Transverse colon (tissue), 4 donors: Measurements from ENCODE around the gene IMPDH1. TPM values are rescaled to one million over a fixed set of nuclear protein-coding genes. Genes with fewer than 3 reads are reported as not detected.

Source experiments
- DNase-seq: peaks from one replicate; pipeline ENCODE4 v3.0.0-alpha.2; 2019
- H3K27ac ChIP-seq, 4 donors: fragments of 200-600 bp; sonication (generic); 2 replicates each; pipeline ENCODE4 v1.5.1; 2016 to 2018; ENCODE audit warnings: inconsistent platforms in 4 of 4
- H3K27me3 ChIP-seq: fragments of 200-600 bp; sonication (generic); 2 replicates; pipeline ENCODE4 v1.5.1; 2017; ENCODE audit warnings: inconsistent platforms
- H3K36me3 ChIP-seq, 4 donors: fragments of 200-600 bp; sonication (generic); 2 replicates each; pipeline ENCODE4 v1.5.1; 2017 to 2019; ENCODE audit warnings: inconsistent platforms in 4 of 4
- H3K4me1 ChIP-seq, 4 donors: fragments of 200-600 bp; sonication (generic); 2 replicates each; pipeline ENCODE4 v1.5.1; 2017 to 2020; ENCODE audit warnings: inconsistent platforms in 4 of 4
- H3K4me3 ChIP-seq, 4 donors: fragments of 200-600 bp; sonication (generic); 1 replicate in 1 of 4; 2 replicates in 3 of 4; pipeline versions ENCODE4 v1.5.1 to v1.6.1; 2017 to 2019; ENCODE audit warnings: inconsistent platforms in 4 of 4
- H3K9me3 ChIP-seq, 2 donors: fragments of 200-600 bp; sonication (generic); 2 replicates each; pipeline ENCODE4 v1.5.1; 2017 to 2019; ENCODE audit warnings: inconsistent platforms in 2 of 2
- CTCF ChIP-seq, 5 experiments: fragments of 200-600 bp in 3 of 5; fragments of 450-650 bp in 2 of 5; sonication (generic) in 3 of 5; IDR thresholded peaks; 1 replicate in 2 of 5; 2 replicates in 3 of 5; pipeline ENCODE4 v1.5.1; 2016 to 2017; ENCODE audit warnings: antibody characterized with exemption in 5 of 5, inconsistent platforms in 3 of 5, mild to moderate bottlenecking in 2 of 5, moderate library complexity in 1 of 5
- EP300 ChIP-seq: sonication (generic); formaldehyde crosslinking; IDR thresholded peaks from one replicate; pipeline ENCODE4 v1.6.1; 2017; ENCODE audit warnings: antibody characterized with exemption, low read depth
- POLR2A ChIP-seq: fragments of 450-650 bp; IDR thresholded peaks from one replicate; pipeline ENCODE4 v1.6.1; 2016; ENCODE audit warnings: antibody characterized with exemption, mild to moderate bottlenecking, moderate library complexity
- POLR2AphosphoS5 ChIP-seq, 3 donors: sonication (generic); formaldehyde crosslinking; IDR thresholded peaks; one replicate each; pipeline ENCODE4 v1.6.1; 2016; ENCODE audit warnings: antibody characterized with exemption in 3 of 3
- WGBS, 2 donors: methylation state at CpG; one replicate each; pipeline ENCODE4 v1.1.5; 2018; ENCODE audit warnings: low coverage in 1 of 2; 5-methylcytosine and 5-hydroxymethylcytosine counted together
- in situ Hi-C, 4 donors: fragments of 200-750 bp; cut with MboI; loops; one replicate each; pipeline versions ENCODE4 v1.15.0 to v1.15.1; 2017; ENCODE audit warnings: low sequenced_read_pairs in 3 of 4, low pct_ligation_motif_present in 1 of 4, low pct_unique_long_range_greater_than_20kb in 1 of 4
- intact Hi-C: fragments of 100-400 bp; cut with DNase I; formaldehyde crosslinking; loops from one replicate; pipeline ENCODE4 v1.15.1; 2023; ENCODE audit warnings: low total_unique reads
- total RNA-seq, 4 donors: library from RNA; depleted of rRNA; stranded (reverse); fragments of >200 nt; gene quantifications; one replicate each; pipeline ENCODE4 v1.1.0, GENCODE V29; 2016

The IMPDH1 gene
- total RNA-seq, 4 donors from 2014 or later, result 21.4 to 189 (median 44.2) TPM

DNA sequence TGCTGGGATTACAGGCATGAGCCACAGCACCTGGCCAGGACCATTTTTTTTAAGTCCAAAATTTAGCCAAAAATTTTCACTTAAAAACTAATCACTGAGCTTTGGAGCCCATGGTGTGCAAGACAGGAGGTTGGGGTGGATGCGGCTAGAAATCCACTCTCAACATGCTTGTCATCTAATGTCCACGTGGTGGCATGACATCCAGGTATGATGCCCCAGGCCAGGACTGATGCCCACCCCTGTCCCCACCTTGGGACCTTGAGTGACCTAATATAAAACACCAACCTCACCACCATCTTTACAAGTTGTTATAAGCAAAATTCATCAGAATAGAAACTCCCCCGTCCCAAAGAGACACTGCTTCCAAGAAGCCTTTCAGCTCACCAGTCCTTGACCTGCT lies 20.4 kb upstream of the IMPDH1 start:
- H3K4me3 ChIP-seq, result no peak overlapping the region
- intact Hi-C loops (no loop called here), in situ Hi-C loops (no loop called here)
- H3K27me3 ChIP-seq, result no peaks in the 10 kb centered on the region
- no peaks in the 10 kb centered on the region for H3K36me3 ChIP-seq
- H3K9me3 ChIP-seq, result no peaks in the 10 kb centered on the region
- no peak overlapping the region for H3K27ac ChIP-seq
- TF ChIP-seq POLR2A (no peak), EP300 (no peak), CTCF (IDR thresholded peaks at IDR 0.05) (no peak), POLR2AphosphoS5 (IDR thresholded peaks at IDR 0.05) (no peak)
- 76 to 83% methylated on average over 3 of the region's 3 CpGs for WGBS, 2 donors
- peaks cover 0 to 4% (median 3%) of the 10 kb centered on the region in 4 donors for H3K4me1 ChIP-seq
- DNase-seq, result no peak

GRCh38 chr7:128427289-128427891 lies 17.6 kb upstream of the IMPDH1 start:
- in situ Hi-C loops (loop anchor here in 2 of 4 donors (5.0 kb wide), 1 partner anchor 35 kb away; no protein-coding TSS in a partner anchor), intact Hi-C loops (loop anchor here (1.0 kb wide), 1 partner anchor 34 kb away; no protein-coding TSS in a partner anchor)
- TF ChIP-seq POLR2AphosphoS5 (IDR thresholded peaks at IDR 0.05), result no peak
- peak; percentile 79 to 93 (median 91) for TF ChIP-seq CTCF (IDR thresholded peaks at IDR 0.05)
- TF ChIP-seq POLR2A, result no peak
- DNase-seq, result no peak
- H3K27me3 ChIP-seq, result no peaks in the 10 kb centered on the region
- H3K4me3 ChIP-seq, result no peak overlapping the region
- WGBS, 2 donors, result 16 to 17% methylated on average over 7 of the region's 7 CpGs
- H3K9me3 ChIP-seq, result no peaks in the 10 kb centered on the region
- no peaks in the 10 kb centered on the region for H3K36me3 ChIP-seq
- H3K4me1 ChIP-seq, result peaks cover 0 to 3% (median 1%) of the 10 kb centered on the region in 4 donors
- no peak overlapping the region for H3K27ac ChIP-seq

- TF ChIP-seq EP300 (no peak), CTCF (IDR thresholded peaks at IDR 0.05) (peak; percentile 92 to 97 (median 94))
- Histone ChIP-seq H3K27ac (no peak overlapping the region), H3K36me3 (no peaks in the 10 kb centered on the region), H3K4me1 (peaks cover 0 to 3% (median 1%) of the 10 kb centered on the region in 4 donors), H3K4me3 (no peak overlapping the region), H3K27me3 (no peaks in the 10 kb centered on the region), H3K9me3 (no peaks in the 10 kb centered on the region)
- DNase-seq, result peak; percentile 84
- WGBS, 2 donors, result 27% methylated on average over 4 of the region's 4 CpGs; no CpG with 5 or more reads in 1 of the 2 donors
- intact Hi-C loops, result loop anchor here (1.0 kb wide), 1 partner anchor 28 kb away; no protein-coding TSS in a partner anchor
- in situ Hi-C loops, result loop anchor here in 2 of 4 donors (5.0 kb wide), 1 partner anchor 36 kb away; no protein-coding TSS in a partner anchor
Observed at GRCh38 chr7:128425850-128426249, 16.1 kb upstream of the IMPDH1 start.

DNA sequence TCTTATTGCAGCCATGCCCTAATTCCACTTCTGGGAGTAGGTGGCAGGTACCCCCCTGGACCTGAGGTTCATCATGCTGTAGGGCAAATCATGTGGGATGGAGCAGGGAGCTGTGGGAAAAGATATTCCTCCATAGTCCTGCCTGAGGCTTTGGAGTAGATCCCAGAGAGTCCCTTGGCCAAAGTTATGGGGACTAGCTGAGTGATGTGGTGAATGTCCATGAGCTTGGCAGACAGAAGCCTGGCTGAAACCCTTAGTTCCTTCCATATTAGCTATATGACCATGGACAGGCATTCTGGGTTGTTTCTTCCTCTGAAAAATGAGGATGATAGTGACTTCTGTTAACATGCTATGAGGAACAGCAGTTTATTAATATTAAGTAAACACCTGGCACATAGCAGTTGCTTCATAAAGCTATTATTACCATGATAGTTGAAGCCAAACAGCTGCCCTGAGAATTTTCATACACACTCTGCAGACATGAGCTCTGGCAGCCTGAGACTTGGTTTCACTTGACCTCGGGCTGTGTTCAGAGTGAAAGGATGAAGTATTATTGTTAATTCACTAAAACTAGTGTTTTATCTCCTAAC lies 15.0 kb upstream of the IMPDH1 start:
- intact Hi-C loops (no loop called here), in situ Hi-C loops (loop anchor here in 2 of 4 donors (5.0 kb wide), 1 partner anchor 38 kb away; no protein-coding TSS in a partner anchor)
- no peaks in the 10 kb centered on the region for H3K27me3 ChIP-seq
- no peak for TF ChIP-seq POLR2AphosphoS5 (IDR thresholded peaks at IDR 0.05)
- no peak for TF ChIP-seq EP300
- no peak for TF ChIP-seq POLR2A
- no peak for TF ChIP-seq CTCF (IDR thresholded peaks at IDR 0.05)
- H3K27ac ChIP-seq, result no peak overlapping the region
- H3K4me1 ChIP-seq, result peaks cover 0 to 3% (median 1%) of the 10 kb centered on the region in 4 donors
- no peaks in the 10 kb centered on the region for H3K9me3 ChIP-seq
- no peak overlapping the region for H3K4me3 ChIP-seq
- H3K36me3 ChIP-seq, result no peaks in the 10 kb centered on the region
- no peak for DNase-seq
- WGBS, 2 donors, result 52 to 60% methylated on average over 1 of the region's 1 CpG
